Raji (cell line): ENCODE data around the gene TRPV4.

Source experiments
- POLR2A ChIP-seq: IDR thresholded peaks from 2 replicates; pipeline ENCODE4 v1.6.1; 2011; ENCODE audit warnings: low read depth, low read length, control low read depth; ENCODE audit not compliant: insufficient read depth

The TRPV4 gene

GRCh38 chr12:109840305-109841074 is 7.3 kb upstream of the TRPV4 start:
- TF ChIP-seq POLR2A = no peak

- TF ChIP-seq POLR2A = no peak
Observed at GRCh38 chr12:109839444-109839843, 6.2 kb upstream of the TRPV4 start.

- no peak for TF ChIP-seq POLR2A
Observed at GRCh38 chr12:109836916-109837315, 3.7 kb upstream of the TRPV4 start.

- TF ChIP-seq POLR2A = no peak
Observed at GRCh38 chr12:109835827-109836226, 2.6 kb upstream of the TRPV4 start.

- no peak for TF ChIP-seq POLR2A
Observed at GRCh38 chr12:109832541-109833306, 474 bp downstream of the TRPV4 start.

- no peak for TF ChIP-seq POLR2A
Observed at GRCh38 chr12:109831929-109832328, 1.3 kb downstream of the TRPV4 start.

- no peak for TF ChIP-seq POLR2A
Observed at GRCh38 chr12:109831365-109831764, 1.8 kb downstream of the TRPV4 start.

GRCh38 chr12:109830718-109831117 is 2.5 kb downstream of the TRPV4 start:
- no peak for TF ChIP-seq POLR2A

- no peak for TF ChIP-seq POLR2A
Observed at GRCh38 chr12:109830267-109830666, 2.9 kb downstream of the TRPV4 start.

GRCh38 chr12:109829667-109830066 is 3.5 kb downstream of the TRPV4 start:
- no peak for TF ChIP-seq POLR2A

- TF ChIP-seq POLR2A = no peak
Observed at GRCh38 chr12:109828754-109829511, 4.3 kb downstream of the TRPV4 start.

- no peak for TF ChIP-seq POLR2A
Observed at GRCh38 chr12:109827566-109828550, 5.3 kb downstream of the TRPV4 start.

GRCh38 chr12:109827080-109827479 is 6.1 kb downstream of the TRPV4 start:
- no peak for TF ChIP-seq POLR2A

GRCh38 chr12:109824731-109825130 is 8.5 kb downstream of the TRPV4 start:
- no peak for TF ChIP-seq POLR2A
